ENCODE data around the gene RALB.

DNA sequence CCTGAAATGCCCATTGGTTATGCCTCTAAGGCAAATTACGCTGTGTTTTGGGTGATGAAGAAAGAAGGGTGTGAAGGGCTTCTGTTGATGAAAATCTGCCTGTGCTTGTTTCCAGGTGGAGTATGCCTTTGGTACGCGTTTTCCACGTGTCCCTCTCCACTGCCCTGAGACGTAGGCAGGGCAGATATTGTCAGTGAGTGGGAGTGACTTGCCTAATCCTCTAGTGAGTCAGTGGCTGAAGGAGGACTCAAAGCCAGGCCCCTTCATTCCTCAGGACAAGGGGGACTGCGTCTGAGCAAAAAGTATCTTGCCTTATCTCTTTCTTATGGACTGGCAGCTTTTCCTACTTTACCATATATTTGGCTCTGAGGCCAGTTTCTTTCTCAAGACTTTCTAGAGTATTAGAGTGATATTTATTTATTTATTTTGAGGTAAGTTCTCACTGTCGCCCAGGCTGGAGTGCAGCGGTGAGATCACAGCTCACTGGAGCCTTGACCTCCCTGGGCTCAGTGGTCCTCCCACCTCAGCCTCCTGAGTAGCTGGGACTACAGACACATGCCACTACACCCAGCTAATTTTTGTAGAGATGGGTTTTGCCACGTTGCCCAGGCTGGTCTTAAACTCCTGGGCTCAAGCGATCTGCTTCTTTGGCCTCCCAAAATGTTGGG is 10.2 kb downstream of the RALB start:
- TF ChIP-seq POLR2A (IDR thresholded peaks at IDR 0.05) = no peak
- TF ChIP-seq, protein P1, sequence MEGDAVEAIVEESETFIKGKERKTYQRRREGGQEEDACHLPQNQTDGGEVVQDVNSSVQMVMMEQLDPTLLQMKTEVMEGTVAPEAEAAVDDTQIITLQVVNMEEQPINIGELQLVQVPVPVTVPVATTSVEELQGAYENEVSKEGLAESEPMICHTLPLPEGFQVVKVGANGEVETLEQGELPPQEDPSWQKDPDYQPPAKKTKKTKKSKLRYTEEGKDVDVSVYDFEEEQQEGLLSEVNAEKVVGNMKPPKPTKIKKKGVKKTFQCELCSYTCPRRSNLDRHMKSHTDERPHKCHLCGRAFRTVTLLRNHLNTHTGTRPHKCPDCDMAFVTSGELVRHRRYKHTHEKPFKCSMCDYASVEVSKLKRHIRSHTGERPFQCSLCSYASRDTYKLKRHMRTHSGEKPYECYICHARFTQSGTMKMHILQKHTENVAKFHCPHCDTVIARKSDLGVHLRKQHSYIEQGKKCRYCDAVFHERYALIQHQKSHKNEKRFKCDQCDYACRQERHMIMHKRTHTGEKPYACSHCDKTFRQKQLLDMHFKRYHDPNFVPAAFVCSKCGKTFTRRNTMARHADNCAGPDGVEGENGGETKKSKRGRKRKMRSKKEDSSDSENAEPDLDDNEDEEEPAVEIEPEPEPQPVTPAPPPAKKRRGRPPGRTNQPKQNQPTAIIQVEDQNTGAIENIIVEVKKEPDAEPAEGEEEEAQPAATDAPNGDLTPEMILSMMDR (IDR thresholded peaks at IDR 0.05) = no peak

Data from lower leg skin (tissue), 3 donors.